Measurements from ENCODE around the gene KCTD5.

The KCTD5 gene

GRCh38 chr16:2752035-2752849, 69.9 kb downstream of the KCTD5 start, which contains the start of gene SRRM2:
TSS of gene SRRM2 (plus strand) at chr16:2752638. CDS start at chr16:2756365, 3,727 bp downstream.
- DNase-seq (ENCODE audit: low read depth): peak; percentile 92

- peak; percentile 78 for DNase-seq (ENCODE audit: low read depth)
These were observed 70.8 kb downstream of the KCTD5 start for GRCh38 chr16:2752850-2753732.

GRCh38 chr16:2753733-2754020, 71.4 kb downstream of the KCTD5 start:
- DNase-seq (ENCODE audit: low read depth): no peak

- no peak for DNase-seq (ENCODE audit: low read depth)
These were observed 72.8 kb downstream of the KCTD5 start for GRCh38 chr16:2755158-2755557.

GRCh38 chr16:2756288-2757015, 74.1 kb downstream of the KCTD5 start:
- no peak for DNase-seq (ENCODE audit: low read depth)

- no peak for DNase-seq (ENCODE audit: low read depth)
These were observed 75.0 kb downstream of the KCTD5 start for GRCh38 chr16:2757344-2757743.
